GM08714 (cell line): ENCODE results near the gene SOX2.

Experiments
- H3K4me3 ChIP-seq: fragments of 200-500 bp; sonication (Bioruptor generic); 2 replicates; pipeline ENCODE4 v1.5.1; 2014; ENCODE audit warnings: mild to moderate bottlenecking, low read length, inconsistent platforms
- ZNF274 ChIP-seq: IDR thresholded peaks from 2 replicates; pipeline ENCODE4 v1.6.1; 2012; ENCODE audit warnings: mild to moderate bottlenecking, low read depth, low read length

The SOX2 gene

GRCh38 chr3:181711325-181712135, at the start of gene SOX2:
SOX2 (plus strand) TSS chr3:181711925; CDS start chr3:181712361, 436 bp downstream.
- no peak for TF ChIP-seq ZNF274
- H3K4me3 ChIP-seq, result peak within 1 kb of the TSS; percentile 46

GRCh38 chr3:181683563-181683962, 28.2 kb upstream of the SOX2 start:
- TF ChIP-seq ZNF274, result no peak
- H3K4me3 ChIP-seq, result no peak overlapping the region

GRCh38 chr3:181687190-181687589, 24.5 kb upstream of the SOX2 start:
- no peak overlapping the region for H3K4me3 ChIP-seq
- TF ChIP-seq ZNF274, result no peak

GRCh38 chr3:181687731-181688130, 24.0 kb upstream of the SOX2 start:
- no peak overlapping the region for H3K4me3 ChIP-seq

GRCh38 chr3:181689546-181689945, 22.2 kb upstream of the SOX2 start:
- no peak overlapping the region for H3K4me3 ChIP-seq
- no peak for TF ChIP-seq ZNF274

More at GRCh38 chr3:181687731-181688130, 24.0 kb upstream of the SOX2 start:
- TF ChIP-seq ZNF274, result no peak

GRCh38 chr3:181690769-181691168, 21.0 kb upstream of the SOX2 start:
- H3K4me3 ChIP-seq, result no peak overlapping the region
- TF ChIP-seq ZNF274, result no peak

GRCh38 chr3:181691901-181692300, 19.8 kb upstream of the SOX2 start:
- no peak overlapping the region for H3K4me3 ChIP-seq
- no peak for TF ChIP-seq ZNF274

- TF ChIP-seq ZNF274, result no peak
- no peak overlapping the region for H3K4me3 ChIP-seq
These were observed 19.2 kb upstream of the SOX2 start for GRCh38 chr3:181692311-181693145.

GRCh38 chr3:181693280-181693679, 18.4 kb upstream of the SOX2 start:
- TF ChIP-seq ZNF274, result no peak
- no peak overlapping the region for H3K4me3 ChIP-seq

GRCh38 chr3:181694805-181695660, 16.7 kb upstream of the SOX2 start:
- TF ChIP-seq ZNF274, result no peak
- no peak overlapping the region for H3K4me3 ChIP-seq

GRCh38 chr3:181695661-181696491, 15.8 kb upstream of the SOX2 start:
- no peak overlapping the region for H3K4me3 ChIP-seq
- TF ChIP-seq ZNF274, result no peak

GRCh38 chr3:181696626-181697230, 15.0 kb upstream of the SOX2 start:
- TF ChIP-seq ZNF274, result no peak
- no peak overlapping the region for H3K4me3 ChIP-seq
